ENCODE results near the gene TADA3. TPM values are rescaled to one million over a fixed set of nuclear protein-coding genes. Genes with fewer than 3 reads are reported as not detected.

Gene TADA3
- 54.4 and 61.7 TPM in 2 replicates for total RNA-seq (2014; rRNA removed; shearing (Covaris generic))
- polyA plus RNA-seq (2016; fragmentation: Nextera tagmentation; extraction: Ambion mirVana), result 29.1 and 31.5 TPM in 2 replicates
- long read RNA-seq, transcript TADA3-201 (9 exons, 2,355 nt), result major isoform, 45 of 58 reads
- long read RNA-seq, partial matches to known transcripts, result 6 of 58 reads
- long read RNA-seq, other reads (novel, unspliced or antisense), result 7 of 58 reads

- H4K20me1 ChIP-seq (replicated peaks; ENCODE audit: insufficient read depth), result no peaks in the 10 kb centered on the region; the same call in 1 of the 2 replicates
- 0 out of 2 replicates have a peak, but pooled peaks cover 3% of the 10 kb centered on the region for H3K9me2 ChIP-seq (ENCODE audit: insufficient read depth)
- Mint-ChIP-seq H3K9me3 (no peaks in the 10 kb centered on the region), H3K4me3 (peak within 1 kb of the TSS; percentile 97), H3K27me3 (ENCODE audit: insufficient read depth, low read depth, poor library complexity) (peaks cover 12% of the 10 kb centered on the region), H3K36me3 (ENCODE audit: low read depth) (peaks cover 54% of the 10 kb centered on the region), H3K27ac (peak within 1 kb of the TSS; percentile 100), H3K4me1 (peaks cover 14% of the 10 kb centered on the region)
- peak; percentile 97 for DNase-seq (ENCODE audit: low spot score)
- H3K27ac ChIP-seq (ENCODE audit: low read depth), result peak within 1 kb of the TSS; percentile 99
- peaks cover 40% of the 10 kb centered on the region for H3K79me2 ChIP-seq (replicated peaks; ENCODE audit: insufficient read depth)
- ATAC-seq, result peak; percentile 87
- TF ChIP-seq POLR2AphosphoS5 (IDR thresholded peaks at IDR 0.05; ENCODE audit: low read depth) (peak; percentile 76), REST (IDR thresholded peaks at IDR 0.05; ENCODE audit: unreplicated experiment) (no peak), EZH2 (IDR thresholded peaks at IDR 0.05; ENCODE audit: low read depth, unreplicated experiment) (no peak), ZNF462 (CRISPR knock-in tag; IDR thresholded peaks at IDR 0.05) (no peak), ETS1 (IDR thresholded peaks at IDR 0.05) (peak; percentile 76), NANOG (IDR thresholded peaks at IDR 0.05; ENCODE audit: borderline replicate concordance) (no peak), CREB1 (CRISPR knock-in tag; IDR thresholded peaks at IDR 0.05; ENCODE audit: low read depth) (peak; percentile 23; the same call in 1 of the 2 replicates)
- no peaks in the 10 kb centered on the region for H3K27me3 ChIP-seq (ENCODE audit: insufficient read depth)
- peaks cover 7% of the 10 kb centered on the region for H3K36me3 ChIP-seq (ENCODE audit: insufficient read depth)
- peak within 1 kb of the TSS; percentile 92 for H3K4me3 ChIP-seq
- H3K4me1 ChIP-seq (ENCODE audit: insufficient read depth), result peaks cover 6% of the 10 kb centered on the region
- peaks cover 14% of the 10 kb centered on the region; the same call in 1 of the 2 replicates for H3F3A ChIP-seq (replicated peaks; ENCODE audit: low read depth)
- peak within 1 kb of the TSS; percentile 73; the same call in 1 of the 2 replicates for H2AFZ ChIP-seq
- peak within 1 kb of the TSS; percentile 99 for H3K4me2 ChIP-seq
These were observed at the start of gene TADA3, which contains the start of gene ARPC4 for GRCh38 chr3:9792405-9793160. TSS of gene TADA3 (minus strand) at chr3:9792473. CDS start at chr3:9791466, 1,007 bp downstream. TSS of gene ARPC4 (plus strand) at chr3:9793082. CDS start at chr3:9793122, 40 bp downstream.

Measured in GM23338 (cell line).